Right ventricle myocardium inferior (tissue), 1 donor: ENCODE measurements around the gene MTFP1. TPM values are rescaled to one million over a fixed set of nuclear protein-coding genes. Genes with fewer than 3 reads are reported as not detected.
A peak's percentile ranks its signal among the peaks of the same experiment; 100 is the strongest.

Source experiments
- ATAC-seq: fragments of 200-7000 bp; cut with Tn5 transposase; one replicate; pipeline ENCODE4 v1.9.1; 2020; ENCODE audit warnings: mild to moderate bottlenecking, moderate library complexity
- DNase-seq: peaks from one replicate; pipeline ENCODE4 v3.0.0; 2021; ENCODE audit errors: missing footprints
- intact Hi-C: fragments of 100-400 bp; cut with DNase I; formaldehyde crosslinking; loops from one replicate; pipeline ENCODE4 v1.11.0; 2022
- total RNA-seq: library from RNA; stranded (reverse); fragmentation: NEBNext Ultra II Directional; extraction: Animal tissue kit (Norgen Biotek cat#: 25700); gene quantifications from one replicate; pipeline ENCODE4 v1.2.1, GENCODE V29; 2021
- donor health status: DM: no; HTN: yes; CAD: no; lungs with severe emphysema.

The MTFP1 gene
- total RNA-seq, 1 donor from 2014 or later: 18.2 TPM

DNA sequence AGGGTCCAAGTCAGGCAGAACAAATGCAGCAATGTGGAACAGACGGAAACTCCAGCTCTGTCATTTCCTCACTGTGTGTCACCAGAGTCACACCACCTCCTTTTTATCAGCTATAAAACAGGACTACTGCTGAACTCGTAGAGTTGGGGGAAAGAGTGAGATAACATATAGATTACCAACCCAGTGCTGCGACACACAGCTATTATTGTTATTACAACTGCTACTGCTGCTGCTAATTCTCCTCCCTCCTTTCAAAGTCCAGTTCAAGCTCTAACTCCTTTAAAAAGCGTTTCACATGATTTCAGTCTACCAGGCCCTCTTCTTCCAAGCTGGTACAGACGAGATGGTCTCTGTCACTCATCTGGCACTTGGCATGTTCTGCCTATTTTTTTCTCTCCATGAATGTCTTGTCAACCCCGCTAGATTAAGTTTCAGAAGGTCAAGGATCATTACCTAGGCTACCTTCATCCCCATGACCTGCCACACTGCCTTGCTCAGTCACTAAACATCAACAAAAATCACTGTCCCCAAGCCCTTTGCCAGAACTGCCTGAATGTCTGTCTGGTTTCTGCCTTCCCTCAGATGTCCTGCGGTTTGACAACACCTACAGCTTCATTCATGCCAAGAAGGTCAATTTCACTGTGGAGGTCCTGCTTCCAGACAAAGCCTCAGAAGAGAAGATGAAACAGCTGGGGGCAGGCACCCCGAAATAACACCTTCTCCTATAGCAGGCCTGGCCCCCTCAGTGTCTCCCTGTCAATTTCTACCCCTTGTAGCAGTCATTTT is 3.7 kb upstream of the MTFP1 start:
- no peak for DNase-seq
- intact Hi-C loops: no loop called here
- no peak for ATAC-seq

DNA sequence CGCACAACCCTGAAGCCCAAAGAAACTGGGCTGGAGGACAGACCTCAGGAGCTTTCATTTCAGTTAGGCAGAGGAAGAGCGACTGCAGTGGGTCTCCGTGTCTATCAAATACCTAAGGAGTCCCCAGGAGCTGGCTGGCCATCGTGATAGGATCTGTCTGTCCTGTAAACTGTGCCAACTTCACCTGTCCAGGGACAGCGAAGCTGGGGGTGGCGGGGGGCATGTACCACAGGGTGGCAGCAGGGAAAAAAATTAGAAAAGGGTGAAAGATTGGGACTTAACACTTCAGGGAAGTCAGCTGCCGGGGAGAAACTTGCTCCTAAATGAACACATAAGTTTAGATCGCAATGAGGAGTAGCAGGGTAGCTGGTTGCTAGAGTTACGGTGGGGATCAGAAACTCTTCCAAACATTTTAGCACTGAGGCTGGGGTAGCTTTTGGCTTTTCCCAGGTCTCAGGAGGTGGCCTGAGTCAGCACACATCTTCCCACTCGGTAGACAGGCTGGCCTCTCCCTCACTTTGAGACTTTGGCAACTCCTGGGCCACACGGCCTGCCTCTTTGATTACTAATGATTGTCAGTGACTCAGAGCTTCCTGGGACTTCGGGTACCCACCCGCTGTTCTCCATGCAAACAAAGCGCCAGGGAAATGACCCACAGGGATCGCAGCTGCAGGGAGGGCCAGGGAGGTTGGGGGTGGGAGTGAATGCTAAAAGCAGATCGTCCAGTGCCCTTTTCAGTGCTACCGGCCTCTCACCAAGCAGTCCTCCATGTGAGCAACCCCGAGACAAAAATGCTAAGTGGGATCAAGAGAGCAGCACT is 2.9 kb upstream of the MTFP1 start:
- ATAC-seq: no peak
- intact Hi-C loops: no loop called here
- DNase-seq: peak; percentile 73

- intact Hi-C loops: no loop called here
- ATAC-seq: peak; percentile 75
- peak; percentile 90 for DNase-seq
Measured at GRCh38 chr22:30423301-30423958, 2.1 kb upstream of the MTFP1 start.

GRCh38 chr22:30423959-30424533 is 1.5 kb upstream of the MTFP1 start:
- intact Hi-C loops: no loop called here
- ATAC-seq: peak; percentile 94
- peak; percentile 99 for DNase-seq

- no peak for ATAC-seq
Measured at GRCh38 chr22:30424534-30425326, 838 bp upstream of the MTFP1 start.

GRCh38 chr22:30425327-30425615 is 297 bp upstream of the MTFP1 start:
- no peak for DNase-seq
- intact Hi-C loops: no loop called here

More at GRCh38 chr22:30424534-30425326, 838 bp upstream of the MTFP1 start:
- intact Hi-C loops: no loop called here
- DNase-seq: peak; percentile 59

GRCh38 chr22:30426388-30427353 is 1.1 kb downstream of the MTFP1 start:
- intact Hi-C loops: no loop called here
- DNase-seq (peak; percentile 89), ATAC-seq (no peak)

More at GRCh38 chr22:30425327-30425615, 297 bp upstream of the MTFP1 start:
- ATAC-seq: no peak

GRCh38 chr22:30427871-30428270 is 2.3 kb downstream of the MTFP1 start:
- DNase-seq (peak; percentile 39), ATAC-seq (no peak)
- intact Hi-C loops: no loop called here

GRCh38 chr22:30429887-30430286 is 4.3 kb downstream of the MTFP1 start:
- DNase-seq (peak; percentile 3), ATAC-seq (no peak)
- intact Hi-C loops: no loop called here

DNA sequence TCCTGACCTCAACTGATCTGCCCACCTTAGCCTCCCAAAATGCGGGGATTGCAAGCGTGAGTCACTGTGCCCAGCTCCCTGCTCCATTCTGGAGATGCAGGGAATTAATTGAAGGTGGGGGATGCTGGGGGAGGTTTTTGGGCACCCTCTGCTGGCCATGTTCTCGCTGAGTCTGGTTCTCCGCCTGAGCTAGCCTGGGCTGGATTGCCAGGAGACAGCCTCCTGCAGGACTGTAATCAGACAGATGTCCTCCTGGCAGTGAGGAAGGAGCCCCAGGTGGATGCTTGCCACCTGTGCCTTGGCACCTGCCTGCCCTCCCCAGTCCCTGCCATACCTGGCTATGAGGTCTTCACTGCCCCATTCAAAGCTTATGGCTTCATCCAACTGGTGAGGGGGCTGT is 5.4 kb downstream of the MTFP1 start:
- DNase-seq (peak; percentile 32), ATAC-seq (no peak)
- intact Hi-C loops: no loop called here

GRCh38 chr22:30432096-30432495 is 6.5 kb downstream of the MTFP1 start:
- no peak for DNase-seq
- intact Hi-C loops: no loop called here
- ATAC-seq: no peak

DNA sequence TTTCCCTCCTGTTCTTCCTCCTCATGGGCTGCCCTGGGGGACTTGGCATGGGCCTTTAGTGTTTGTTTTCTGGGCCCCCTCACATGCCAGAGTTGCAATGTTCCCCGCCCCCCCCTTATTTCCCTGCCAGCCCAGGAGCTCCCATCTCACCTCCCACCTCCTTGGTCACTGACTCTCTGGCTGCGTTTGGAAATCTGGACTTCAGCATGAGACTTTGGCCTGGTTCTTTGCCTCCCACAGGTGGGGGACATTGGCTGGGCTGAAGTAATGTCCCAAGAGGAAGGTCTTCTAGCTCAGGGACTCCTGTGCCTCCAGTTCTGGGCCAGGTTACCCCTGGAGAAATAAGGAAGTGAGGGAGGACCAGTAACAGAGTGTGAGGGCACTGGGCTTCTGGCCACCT is 7.0 kb downstream of the MTFP1 start:
- ATAC-seq: no peak
- DNase-seq: peak; percentile 9
- intact Hi-C loops: no loop called here

DNA sequence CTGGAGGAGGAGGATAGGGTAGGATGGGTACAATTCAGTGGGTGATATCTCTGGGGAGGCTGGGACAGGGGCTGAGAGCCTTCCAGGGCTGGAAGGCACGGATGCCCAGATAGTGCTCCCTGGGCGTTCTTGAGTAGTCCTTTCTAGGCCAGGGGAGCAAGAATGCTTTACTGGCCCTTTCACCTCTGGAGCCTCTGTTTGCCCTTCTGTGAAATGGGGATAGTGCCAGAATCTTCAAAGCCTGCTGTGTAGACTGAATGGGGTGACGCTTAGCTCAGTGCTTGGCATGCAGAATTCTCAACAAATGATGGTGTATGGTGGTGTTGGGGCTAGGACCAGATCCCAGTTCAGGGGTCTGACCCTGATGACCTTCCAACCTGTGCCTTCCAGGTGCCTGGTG is 7.7 kb downstream of the MTFP1 start:
- intact Hi-C loops: no loop called here
- ATAC-seq (no peak), DNase-seq (no peak)

DNA sequence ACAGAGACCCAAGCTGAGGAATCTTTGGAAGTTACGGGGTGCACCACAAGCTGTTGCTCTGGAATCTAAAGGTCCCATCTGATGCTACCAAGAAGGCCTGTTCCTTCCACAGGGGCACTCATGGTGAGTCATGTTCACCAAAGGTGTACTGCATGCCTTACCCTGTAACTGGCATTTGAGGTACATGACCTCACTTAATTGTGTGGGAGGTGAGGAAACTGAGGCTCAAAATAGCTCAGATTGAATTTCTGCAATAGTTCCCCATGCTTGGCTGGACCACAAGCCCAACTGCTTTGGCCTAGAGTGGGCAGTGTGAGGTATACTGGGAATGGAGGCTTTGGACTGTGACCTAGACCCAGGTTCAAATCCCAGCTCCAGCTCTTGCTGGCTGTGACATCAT is 8.2 kb downstream of the MTFP1 start:
- DNase-seq (no peak), ATAC-seq (no peak)
- intact Hi-C loops: no loop called here

- ATAC-seq (no peak), DNase-seq (peak; percentile 5)
- intact Hi-C loops: no loop called here
Measured at GRCh38 chr22:30434843-30435242, 9.3 kb downstream of the MTFP1 start.

DNA sequence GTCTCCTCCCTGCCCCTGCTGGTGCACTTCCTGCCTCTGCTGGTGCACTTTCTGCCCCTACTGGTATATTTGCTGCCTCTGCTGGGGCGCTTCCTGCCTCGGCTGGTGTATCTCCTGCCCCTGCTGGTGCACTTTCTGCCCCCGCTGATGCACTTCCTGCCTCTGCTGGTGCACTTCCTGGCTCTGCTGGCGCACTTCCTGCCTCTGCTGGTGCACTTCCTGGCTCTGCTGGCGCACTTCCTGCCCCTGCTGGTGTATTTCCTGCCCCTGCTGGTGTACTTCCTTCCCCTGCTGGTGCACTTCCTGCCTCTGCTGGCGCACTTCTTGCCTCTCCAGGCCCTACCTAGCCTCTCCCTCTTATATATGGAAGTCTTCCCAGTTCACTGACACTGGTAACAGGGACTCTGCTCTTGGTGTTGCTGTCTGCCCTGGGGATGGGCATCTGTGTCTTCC is 10.1 kb downstream of the MTFP1 start:
- peak; percentile 70 for DNase-seq
- intact Hi-C loops: no loop called here
- ATAC-seq: no peak

DNA sequence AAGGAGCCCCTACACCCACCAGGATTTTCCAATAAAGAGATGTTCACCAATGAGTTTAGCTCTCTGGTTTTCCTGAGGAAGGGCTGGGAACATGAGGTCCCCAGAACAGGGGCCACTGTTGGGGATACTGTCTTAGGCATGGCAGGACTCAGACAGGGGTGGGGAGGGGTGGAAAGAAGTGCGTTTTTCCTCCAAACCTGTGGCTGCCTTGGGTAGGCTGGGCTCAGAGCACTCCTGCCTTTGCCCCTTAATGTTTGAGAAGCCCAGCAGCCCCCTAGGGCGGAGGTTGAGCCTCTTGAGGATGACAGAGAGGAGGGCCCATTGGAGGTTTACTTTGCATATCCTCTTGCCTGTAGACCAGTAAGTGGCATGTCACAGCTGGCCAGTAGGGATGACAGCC is 10.6 kb downstream of the MTFP1 start:
- ATAC-seq: no peak
- intact Hi-C loops: no loop called here
- peak; percentile 9 for DNase-seq
